ENCODE data around the gene MDP1.
A peak's percentile ranks its signal among the peaks of the same experiment; 100 is the strongest.
"Not testable (repeated sequence)": the region's sequence is repeated elsewhere in the genome, so short reads cannot be mapped to it uniquely, and the experiment has no call there.

The MDP1 gene

GRCh38 chr14:24231263-24232120 lies 15.6 kb upstream of the MDP1 start:
- DNase-seq, result no peak

GRCh38 chr14:24228902-24229301 lies 13.0 kb upstream of the MDP1 start:
- DNase-seq, result no peak

GRCh38 chr14:24226473-24226872 lies 10.6 kb upstream of the MDP1 start:
- no peak for DNase-seq

- DNase-seq, result no peak
Measured at GRCh38 chr14:24224618-24225071, 8.8 kb upstream of the MDP1 start.

- not testable (repeated sequence) for DNase-seq
Measured at GRCh38 chr14:24222987-24223386, 7.1 kb upstream of the MDP1 start.

- DNase-seq, result no peak
Measured at GRCh38 chr14:24219521-24219920, 3.7 kb upstream of the MDP1 start.

GRCh38 chr14:24219080-24219479 lies 3.2 kb upstream of the MDP1 start:
- no peak for DNase-seq

GRCh38 chr14:24216876-24217275 lies 1.0 kb upstream of the MDP1 start:
- not testable (repeated sequence) for DNase-seq

- DNase-seq, result no peak
Measured at GRCh38 chr14:24216345-24216699, 456 bp upstream of the MDP1 start.

- DNase-seq, result no peak
Measured at GRCh38 chr14:24213866-24214662, 1.8 kb downstream of the MDP1 start.

- DNase-seq, result peak; percentile 99
Measured at GRCh38 chr14:24212924-24213865, 2.7 kb downstream of the MDP1 start, which contains the start of gene CHMP4A. CHMP4A (minus strand) TSS chr14:24213488; CDS start chr14:24213439, 49 bp downstream.

GRCh38 chr14:24211311-24211710 lies 4.6 kb downstream of the MDP1 start:
- no peak for DNase-seq

GRCh38 chr14:24207625-24208024 lies 8.2 kb downstream of the MDP1 start:
- DNase-seq, result no peak

- no peak for DNase-seq
Measured at GRCh38 chr14:24207104-24207551, 8.7 kb downstream of the MDP1 start.

GRCh38 chr14:24206260-24207103 lies 9.4 kb downstream of the MDP1 start:
- no peak for DNase-seq

- DNase-seq, result no peak
Measured at GRCh38 chr14:24204163-24205146, 11.4 kb downstream of the MDP1 start.

- not testable (repeated sequence) for DNase-seq
Measured at GRCh38 chr14:24203249-24203886, 12.5 kb downstream of the MDP1 start.

GRCh38 chr14:24202538-24202937 lies 13.3 kb downstream of the MDP1 start:
- DNase-seq, result not testable (repeated sequence)

- no peak for DNase-seq
Measured at GRCh38 chr14:24198814-24199524, 16.9 kb downstream of the MDP1 start.

Measured in suppressor macrophage treated with lipopolysaccharide for 4 hours (primary cell).